ENCODE results near the gene GPBP1L1. TPM values are rescaled to one million over a fixed set of nuclear protein-coding genes. Genes with fewer than 3 reads are reported as not detected.

GPBP1L1 gene
- total and polyA plus RNA-seq, 9 of the 15 experiments (the other 6 are each of a cell fraction or from before 2014, with no cell fraction given), result 86.0 to 216 (median 138) TPM

DNA sequence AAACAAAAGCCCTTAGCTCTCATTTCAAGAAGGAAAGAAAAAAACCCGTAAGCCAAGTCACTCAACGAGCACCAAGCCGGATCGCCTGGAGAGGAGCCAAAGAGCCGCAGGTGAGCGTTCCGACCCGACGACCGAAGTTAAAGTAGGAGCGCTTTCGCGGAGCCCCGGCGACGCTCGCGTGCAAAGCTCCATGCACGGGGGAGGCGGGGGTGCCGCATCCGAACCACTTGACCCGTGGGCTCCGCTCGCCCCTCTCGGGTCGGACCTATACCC, 382 bp downstream of the GPBP1L1 start (continued):
- no peak for TF ChIP-seq SIX5 (IDR thresholded peaks at IDR 0.05; ENCODE audit: borderline replicate concordance in 1 of 2, insufficient read depth in 1 of 2, low read depth in 1 of 2, low read length in 2 of 2)
- no peak for TF ChIP-seq BRCA1 (IDR thresholded peaks at IDR 0.05)
- no peak for TF ChIP-seq BRCA1 (CRISPR knock-in tag; IDR thresholded peaks at IDR 0.05)
- no peak for TF ChIP-seq RFX5 (IDR thresholded peaks at IDR 0.05; ENCODE audit: low read depth, low read length)
- no peak for TF ChIP-seq ZFP1 (CRISPR knock-in tag; IDR thresholded peaks at IDR 0.05)
- no peak for TF ChIP-seq ZNF407 (IDR thresholded peaks at IDR 0.05; ENCODE audit: low read depth)
- 0 out of 2 replicates have a peak, but pooled peaks have one; percentile 1 for TF ChIP-seq ARID4B (CRISPR knock-in tag; IDR thresholded peaks at IDR 0.05)
- no peak for TF ChIP-seq THRAP3 (IDR thresholded peaks at IDR 0.05; ENCODE audit: borderline replicate concordance)
- TF ChIP-seq, protein P1, sequence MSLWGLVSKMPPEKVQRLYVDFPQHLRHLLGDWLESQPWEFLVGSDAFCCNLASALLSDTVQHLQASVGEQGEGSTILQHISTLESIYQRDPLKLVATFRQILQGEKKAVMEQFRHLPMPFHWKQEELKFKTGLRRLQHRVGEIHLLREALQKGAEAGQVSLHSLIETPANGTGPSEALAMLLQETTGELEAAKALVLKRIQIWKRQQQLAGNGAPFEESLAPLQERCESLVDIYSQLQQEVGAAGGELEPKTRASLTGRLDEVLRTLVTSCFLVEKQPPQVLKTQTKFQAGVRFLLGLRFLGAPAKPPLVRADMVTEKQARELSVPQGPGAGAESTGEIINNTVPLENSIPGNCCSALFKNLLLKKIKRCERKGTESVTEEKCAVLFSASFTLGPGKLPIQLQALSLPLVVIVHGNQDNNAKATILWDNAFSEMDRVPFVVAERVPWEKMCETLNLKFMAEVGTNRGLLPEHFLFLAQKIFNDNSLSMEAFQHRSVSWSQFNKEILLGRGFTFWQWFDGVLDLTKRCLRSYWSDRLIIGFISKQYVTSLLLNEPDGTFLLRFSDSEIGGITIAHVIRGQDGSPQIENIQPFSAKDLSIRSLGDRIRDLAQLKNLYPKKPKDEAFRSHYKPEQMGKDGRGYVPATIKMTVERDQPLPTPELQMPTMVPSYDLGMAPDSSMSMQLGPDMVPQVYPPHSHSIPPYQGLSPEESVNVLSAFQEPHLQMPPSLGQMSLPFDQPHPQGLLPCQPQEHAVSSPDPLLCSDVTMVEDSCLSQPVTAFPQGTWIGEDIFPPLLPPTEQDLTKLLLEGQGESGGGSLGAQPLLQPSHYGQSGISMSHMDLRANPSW (CRISPR knock-in tag; IDR thresholded peaks at IDR 0.05), result no peak
- TF ChIP-seq HDAC6 (IDR thresholded peaks at IDR 0.05; ENCODE audit: low read depth, low read length), result no peak
- peak; percentile 75 for TF ChIP-seq RBM22 (IDR thresholded peaks at IDR 0.05; ENCODE audit: low read depth, low read length, poor library complexity, severe bottlenecking)
- no peak for TF ChIP-seq CEBPG (CRISPR knock-in tag; IDR thresholded peaks at IDR 0.05)
- no peak for TF ChIP-seq CEBPG (tag; conservative IDR thresholded peaks at IDR 0.05 in 1 of 2, IDR thresholded peaks at IDR 0.05 in 1 of 2)
- TF ChIP-seq ASH1L (IDR thresholded peaks at IDR 0.05; ENCODE audit: borderline replicate concordance, low read depth, partially characterized antibody), result no peak

Data from K562 (cell line).